Common myeloid progenitor, CD34-positive (primary cell): Measurements from ENCODE around the gene SHMT2.

ENCODE experiments used
- CTCF ChIA-PET: fragments of 350-600 bp; sonication (Branson Sonifier 250); formaldehyde crosslinking; loops from one replicate; lab custom pipeline; 2021; ENCODE audit warnings: antibody characterized with exemption; lab: Charles Lee
- POLR2A ChIA-PET: fragments of 350-600 bp; sonication (Branson Sonifier 250); formaldehyde crosslinking; loops from one replicate; lab custom pipeline; 2021; ENCODE audit warnings: antibody characterized with exemption; lab: Charles Lee
- DNase-seq, 3 donors: peaks; one replicate each; pipeline versions ENCODE4 v3.0.0 to v3.0.0-alpha.2; 2013
- H3K27ac ChIP-seq, 2 experiments: 1 replicate in 1 of 2; 2 replicates in 1 of 2; pipeline ENCODE4 v1.7.0; 2013; ENCODE audit warnings: inconsistent platforms in 2 of 2, low read length in 2 of 2, mild to moderate bottlenecking in 2 of 2, low read depth in 1 of 2, moderate library complexity in 1 of 2; ENCODE audit not compliant: severe bottlenecking in 2 of 2, insufficient read depth in 1 of 2, poor library complexity in 1 of 2
- H3K27me3 ChIP-seq, 5 experiments: replicated peaks in 2 of 5; 1 replicate in 3 of 5; 2 replicates in 2 of 5; pipeline versions ENCODE4 v1.6.1 to v1.7.0; 2013; ENCODE audit warnings: low read length in 4 of 5, mild to moderate bottlenecking in 2 of 5, moderate library complexity in 2 of 5, inconsistent platforms in 1 of 5; ENCODE audit not compliant: insufficient read depth in 5 of 5, control insufficient read depth in 4 of 5
- H3K36me3 ChIP-seq, 4 experiments: 1 replicate in 2 of 4; 2 replicates in 2 of 4; pipeline versions ENCODE4 v1.6.1 to v1.7.0; 2013; ENCODE audit warnings: low read length in 3 of 4, control low read depth in 1 of 4, mild to moderate bottlenecking in 1 of 4; ENCODE audit not compliant: control insufficient read depth in 4 of 4, insufficient read depth in 4 of 4
- H3K4me1 ChIP-seq, 4 experiments: 1 replicate in 3 of 4; 2 replicates in 1 of 4; pipeline versions ENCODE4 v1.6.1 to v1.7.1; 2013; ENCODE audit warnings: low read length in 3 of 4, mild to moderate bottlenecking in 3 of 4, control low read depth in 1 of 4, inconsistent platforms in 1 of 4, moderate library complexity in 1 of 4; ENCODE audit not compliant: control insufficient read depth in 4 of 4, insufficient read depth in 4 of 4; ENCODE audit errors: control extremely low read depth in 1 of 4
- H3K4me3 ChIP-seq, 7 experiments: 1 replicate in 4 of 7; 2 replicates in 3 of 7; pipeline versions ENCODE4 v1.5.1 to v1.7.0; 2013; ENCODE audit warnings: mild to moderate bottlenecking in 7 of 7, low read length in 6 of 7, moderate library complexity in 6 of 7, inconsistent platforms in 2 of 7, low read depth in 2 of 7, control low read depth in 1 of 7; ENCODE audit not compliant: insufficient read depth in 4 of 7, control insufficient read depth in 1 of 7; ENCODE audit errors: extremely low read depth in 1 of 7
- H3K9me3 ChIP-seq, 5 experiments: 1 replicate in 4 of 5; 2 replicates in 1 of 5; pipeline versions ENCODE4 v1.6.1 to v1.7.1; 2013; ENCODE audit warnings: low read length in 4 of 5, mild to moderate bottlenecking in 2 of 5, inconsistent platforms in 1 of 5, low read depth in 1 of 5, moderate library complexity in 1 of 5; ENCODE audit not compliant: control insufficient read depth in 4 of 5, insufficient read depth in 2 of 5; ENCODE audit errors: control extremely low read depth in 1 of 5
- WGBS: methylation state at CpG from one replicate; pipeline ENCODE4 v1.1.5; 2013; ENCODE audit not compliant: insufficient coverage; 5-methylcytosine and 5-hydroxymethylcytosine counted together

Gene SHMT2

DNA sequence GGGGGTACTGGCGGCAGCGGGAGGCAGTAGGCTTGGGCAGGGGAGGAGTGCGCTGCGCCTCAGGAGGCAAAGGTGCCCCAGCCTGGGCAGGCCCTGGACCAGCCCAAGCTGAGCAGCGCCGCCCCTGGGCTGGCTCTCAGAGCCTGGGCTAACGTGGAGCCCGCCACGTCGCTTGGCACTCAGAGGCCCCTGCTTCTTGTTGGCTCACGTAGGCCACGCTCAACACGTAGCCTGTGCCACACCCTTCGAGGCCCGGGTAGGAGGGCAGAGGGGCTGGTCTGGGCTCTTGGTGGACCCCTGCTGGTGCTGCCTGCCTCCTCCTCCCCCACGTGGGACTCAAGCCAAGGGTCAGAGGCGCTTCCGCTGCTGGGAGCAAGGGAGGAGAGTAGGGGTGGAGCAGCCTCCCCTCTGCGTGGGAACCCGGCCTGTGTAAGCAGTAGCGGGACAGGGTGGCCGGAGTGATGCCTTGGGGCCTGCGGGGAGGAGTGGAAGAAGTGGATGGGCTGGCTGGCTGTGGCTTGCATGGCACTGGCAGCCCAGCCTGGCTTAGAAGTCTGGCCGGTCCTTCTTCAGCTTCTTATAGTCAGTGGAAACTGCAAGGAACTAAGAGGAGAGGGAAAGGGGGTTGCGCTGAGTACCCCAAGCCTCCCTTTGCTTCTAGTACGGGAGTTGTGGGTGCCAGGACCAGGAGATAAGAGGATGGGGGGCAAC is 5.7 kb downstream of the SHMT2 start:
- ChIA-PET CTCF (interaction anchor here (16.6 to 18.5 kb wide), 2 partner anchors 7 to 22 kb away, joined by 236 to 326 read pairs; partner anchors contain the start of gene SHMT2), POLR2A (no interaction called here)
- Histone ChIP-seq H3K9me3 (no peaks in the 10 kb centered on the region), H3K4me3 (no peak overlapping the region), H3K4me1 (peaks cover 0 to 36% (median 35%) of the 10 kb centered on the region in 4 experiments), H3K36me3 (peaks cover 10 to 46% (median 29%) of the 10 kb centered on the region in 4 experiments), H3K27me3 (peaks cover 0 to 57% (median 32%) of the 10 kb centered on the region in 5 experiments), H3K27ac (no peak overlapping the region)
- no peak for DNase-seq
- 96% methylated on average over 21 of the region's 26 CpGs for WGBS

DNA sequence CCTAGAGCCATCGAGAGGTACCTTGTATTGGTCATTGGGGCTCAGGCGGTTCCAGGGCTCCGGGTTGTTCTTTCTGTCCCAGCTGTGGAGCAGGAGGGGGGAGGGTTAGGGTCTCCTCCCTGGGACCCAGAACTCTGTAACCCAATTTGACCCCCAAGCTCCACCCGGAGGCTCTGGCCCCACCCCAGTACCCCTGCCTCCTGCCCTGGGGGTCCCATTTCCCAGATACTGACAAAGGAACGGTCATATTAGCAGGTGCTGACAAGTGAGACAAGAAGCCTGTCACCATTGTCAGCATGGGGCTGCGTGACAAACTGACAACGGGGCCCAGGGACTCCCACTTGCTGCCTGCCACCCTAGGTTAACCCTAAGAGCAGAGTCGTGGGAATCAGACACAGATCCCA is 6.2 kb downstream of the SHMT2 start:
- ChIA-PET CTCF (interaction anchor here (16.6 to 18.5 kb wide), 2 partner anchors 8 to 23 kb away, joined by 236 to 326 read pairs; partner anchors contain the start of gene SHMT2), POLR2A (no interaction called here)
- no peak overlapping the region for H3K27ac ChIP-seq
- H3K27me3 ChIP-seq = peaks cover 0 to 62% (median 38%) of the 10 kb centered on the region in 5 experiments
- peaks cover 0 to 36% (median 35%) of the 10 kb centered on the region in 4 experiments for H3K4me1 ChIP-seq
- peaks cover 10 to 45% (median 29%) of the 10 kb centered on the region in 4 experiments for H3K36me3 ChIP-seq
- H3K4me3 ChIP-seq = no peak overlapping the region
- whole genome bisulfite sequencing = 55% methylated on average over 7 of the region's 8 CpGs
- no peaks in the 10 kb centered on the region for H3K9me3 ChIP-seq
- no peak for DNase-seq

DNA sequence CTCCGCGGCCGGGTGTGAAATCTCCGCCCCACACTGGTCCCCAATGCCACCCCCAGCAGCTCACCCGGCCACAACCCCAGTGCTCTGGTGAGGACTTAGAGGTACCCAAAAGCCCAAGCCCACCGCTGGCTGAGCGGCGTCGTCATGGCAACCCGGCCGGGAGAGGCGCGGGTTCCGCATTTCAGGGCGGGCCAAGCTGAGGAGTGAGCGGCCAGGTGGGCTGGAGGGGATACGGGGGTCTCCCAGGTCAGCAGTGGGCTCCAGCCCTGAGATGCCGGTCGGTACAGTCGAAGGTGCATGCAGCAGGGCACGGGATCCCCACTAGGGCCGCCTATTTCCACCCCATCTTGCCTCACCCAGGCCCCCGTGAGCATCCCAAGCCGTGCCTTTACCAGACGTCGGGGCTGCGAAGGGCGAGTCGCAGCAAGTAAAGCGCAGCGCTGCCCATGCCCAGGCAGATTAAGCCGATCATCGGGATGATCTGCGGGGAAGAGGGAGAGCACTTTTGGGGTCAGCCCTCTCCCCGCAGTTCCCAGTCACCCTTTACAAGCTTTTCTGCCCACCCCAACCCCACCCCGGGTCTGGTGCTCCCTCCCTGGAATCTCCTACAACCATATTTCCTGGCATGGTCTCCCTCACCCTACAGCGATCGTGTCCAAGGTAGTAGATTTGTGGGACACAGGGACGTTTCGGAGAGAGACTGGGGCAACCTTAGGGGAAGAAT is 6.9 kb downstream of the SHMT2 start:
- ChIA-PET CTCF (interaction anchor here (1.2 to 18.5 kb wide), 5 partner anchors 9 to 64 kb away, joined by 3 to 326 read pairs (median 5); partner anchors contain the start of genes SHMT2 and STAC3), POLR2A (no interaction called here)
- Histone ChIP-seq H3K27me3 (peaks cover 0 to 68% (median 44%) of the 10 kb centered on the region in 5 experiments), H3K27ac (no peak overlapping the region), H3K4me1 (peaks cover 0 to 40% (median 37%) of the 10 kb centered on the region in 4 experiments), H3K36me3 (peaks cover 7 to 39% (median 27%) of the 10 kb centered on the region in 4 experiments), H3K9me3 (no peaks in the 10 kb centered on the region), H3K4me3 (no peak overlapping the region)
- peak in 2 of 3 donors; percentile 54 for DNase-seq
- 14% methylated on average over 19 of the region's 40 CpGs for WGBS

DNA sequence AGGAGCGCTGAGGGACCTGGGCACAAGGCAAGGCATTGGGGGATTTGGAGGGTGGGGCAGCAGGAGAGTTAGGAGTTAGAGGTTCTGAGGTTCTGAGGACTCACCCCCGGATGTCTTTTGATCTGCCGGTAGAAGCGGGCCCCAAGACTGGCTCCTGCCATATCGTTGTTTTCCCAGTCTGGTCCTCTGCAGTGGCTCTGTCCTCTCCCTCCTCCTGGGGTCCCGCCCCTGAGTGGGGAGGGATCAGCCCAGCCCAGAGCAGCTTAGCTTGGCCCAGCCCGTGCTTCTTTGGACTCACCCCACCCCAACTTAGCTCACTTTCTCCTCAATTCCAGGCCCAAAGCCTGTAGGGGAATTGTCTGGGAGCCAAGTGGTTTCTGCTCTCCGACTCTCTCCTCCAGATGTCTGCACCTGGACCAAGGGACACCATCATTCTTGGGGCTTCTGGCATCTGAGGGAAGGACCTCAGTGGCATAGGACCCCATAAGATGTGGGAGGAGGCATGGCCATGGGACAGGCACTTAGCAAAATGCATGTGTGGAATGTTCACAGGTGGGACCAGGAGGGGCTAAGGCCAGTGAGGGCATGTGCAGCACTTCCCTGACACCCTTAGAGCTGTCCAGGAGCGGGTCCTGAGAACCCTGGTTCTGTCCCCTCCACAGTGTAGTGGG is 7.5 kb downstream of the SHMT2 start:
- CTCF ChIA-PET = interaction anchor here (1.2 to 18.5 kb wide), 5 partner anchors 9 to 63 kb away, joined by 3 to 326 read pairs (median 5); partner anchors contain the start of genes SHMT2 and STAC3
- 18% methylated on average over 4 of the region's 9 CpGs for WGBS
- Histone ChIP-seq H3K27me3 (peaks cover 0 to 75% (median 51%) of the 10 kb centered on the region in 5 experiments), H3K4me1 (peaks cover 0 to 47% (median 40%) of the 10 kb centered on the region in 4 experiments), H3K27ac (no peak overlapping the region), H3K36me3 (peaks cover 6 to 32% (median 21%) of the 10 kb centered on the region in 4 experiments), H3K9me3 (no peaks in the 10 kb centered on the region), H3K4me3 (no peak overlapping the region)
- DNase-seq = no peak
- POLR2A ChIA-PET = no interaction called here

DNA sequence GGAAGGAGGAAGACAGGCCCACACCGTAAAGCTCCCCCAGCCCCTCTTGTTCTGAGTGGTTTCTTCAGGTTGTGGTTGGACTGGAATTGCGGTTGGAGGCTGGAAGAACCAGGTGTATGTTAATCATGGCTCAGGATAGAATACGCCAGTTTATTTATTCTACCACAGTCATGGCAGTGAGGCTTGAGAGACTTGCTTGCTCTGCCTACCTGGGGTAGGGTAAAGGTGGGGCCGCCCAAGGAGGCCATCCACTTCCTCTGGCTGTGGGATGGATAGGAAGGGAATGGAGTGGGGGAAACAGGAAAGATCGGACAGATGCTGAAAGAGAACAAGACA is 8.1 kb downstream of the SHMT2 start:
- Histone ChIP-seq H3K36me3 (peaks cover 5 to 27% (median 16%) of the 10 kb centered on the region in 4 experiments), H3K27me3 (peaks cover 0 to 80% (median 53%) of the 10 kb centered on the region in 5 experiments), H3K27ac (no peak overlapping the region), H3K4me1 (peaks cover 0 to 52% (median 43%) of the 10 kb centered on the region in 4 experiments), H3K9me3 (no peaks in the 10 kb centered on the region), H3K4me3 (no peak overlapping the region)
- ChIA-PET POLR2A (no interaction called here), CTCF (interaction anchor here (1.2 to 18.5 kb wide), 5 partner anchors 10 to 63 kb away, joined by 3 to 326 read pairs (median 5); partner anchors contain the start of genes SHMT2 and STAC3)
- 37% methylated on average over 3 of the region's 5 CpGs for WGBS
- no peak for DNase-seq

DNA sequence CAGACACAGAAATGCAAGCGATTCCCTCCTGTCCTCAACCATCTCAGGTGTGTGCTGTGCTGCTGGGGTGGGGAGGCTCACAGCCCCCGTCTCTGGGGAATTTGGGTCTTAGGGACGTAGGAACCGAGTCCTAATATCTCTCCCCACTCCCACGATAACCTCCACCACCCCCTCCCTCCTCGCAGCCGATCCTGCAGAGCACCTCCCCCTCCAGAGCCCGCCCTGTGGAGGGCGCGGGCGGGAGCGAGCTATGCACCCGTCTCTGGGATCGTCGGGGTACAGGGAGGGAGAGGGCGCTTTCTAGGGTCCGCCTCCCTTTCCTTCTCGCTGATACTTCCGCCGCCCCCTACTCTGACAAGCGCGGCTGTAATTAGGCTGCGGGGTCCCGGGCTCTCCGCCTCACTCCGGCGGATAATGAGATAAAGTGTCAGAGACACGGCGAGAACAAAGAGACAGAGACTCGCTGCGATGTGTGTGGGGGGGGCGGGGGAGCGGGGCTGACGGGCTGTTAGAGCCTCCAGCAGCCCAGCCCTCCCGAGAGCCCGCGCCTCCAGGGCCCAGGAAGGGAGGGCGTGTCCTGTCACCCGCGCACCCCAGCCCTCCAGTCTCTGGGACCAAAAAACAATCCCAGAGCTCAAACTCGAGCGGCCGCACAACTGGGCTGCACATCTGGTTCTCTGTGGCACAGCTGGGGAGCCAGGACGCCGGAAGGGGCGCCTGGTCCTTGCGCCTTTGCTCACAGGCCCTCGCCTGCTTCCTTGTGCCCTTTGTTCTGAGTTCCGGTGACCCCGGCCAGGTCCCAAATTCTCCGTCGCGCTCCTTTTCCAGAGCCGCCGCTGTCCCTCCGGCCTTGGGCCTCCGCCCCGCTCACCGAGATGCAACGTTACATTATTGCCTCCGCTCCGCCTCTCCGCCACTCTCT is 8.7 kb downstream of the SHMT2 start:
- Histone ChIP-seq H3K27me3 (peaks cover 0 to 87% (median 56%) of the 10 kb centered on the region in 5 experiments), H3K9me3 (no peaks in the 10 kb centered on the region), H3K27ac (no peak overlapping the region), H3K4me1 (peaks cover 0 to 58% (median 49%) of the 10 kb centered on the region in 4 experiments), H3K4me3 (peak overlapping the region in 6 of 7 experiments; percentile 8 to 68 (median 50)), H3K36me3 (peaks cover 0 to 20% (median 13%) of the 10 kb centered on the region in 4 experiments)
- ChIA-PET CTCF (interaction anchor here (0.9 to 18.5 kb wide), 9 partner anchors 10 to 30 kb away, joined by 3 to 326 read pairs (median 5); partner anchors contain the start of genes NXPH4, SHMT2 and STAC3), POLR2A (no interaction called here)
- 2% methylated on average over 41 of the region's 63 CpGs for WGBS
- DNase-seq = no peak
